ENCODE data around the gene HSPA4.
"Not testable (repeated sequence)": the region's sequence is repeated elsewhere in the genome, so short reads cannot be mapped to it uniquely, and the experiment has no call there.

The HSPA4 gene

GRCh38 chr5:133046560-133046959 is 5.3 kb upstream of the HSPA4 start:
- H3K9me3 ChIP-seq (ENCODE audit: control insufficient read depth, low read length); H3K23ac ChIP-seq (ENCODE audit: low read length in 2 of 2); H4K91ac ChIP-seq (ENCODE audit: low read length); H3K4ac ChIP-seq (ENCODE audit: low read depth in 1 of 2, low read length in 2 of 2); H3K14ac ChIP-seq (ENCODE audit: low read length in 2 of 2); H4K8ac ChIP-seq (ENCODE audit: low read length); H3K9ac ChIP-seq (ENCODE audit: low read length); H3K4me2 ChIP-seq (ENCODE audit: low read length, poor library complexity, severe bottlenecking); H2BK5ac ChIP-seq (ENCODE audit: low read depth, low read length, poor library complexity, severe bottlenecking); H3K79me1 ChIP-seq (replicated peaks; ENCODE audit: low read length, poor library complexity, severe bottlenecking); H2AFZ ChIP-seq (ENCODE audit: low read depth, low read length); H2BK120ac ChIP-seq (ENCODE audit: low read depth, low read length); H2BK12ac ChIP-seq (ENCODE audit: low read length in 2 of 2); H3K4me3 ChIP-seq (ENCODE audit: insufficient read depth in 1 of 2, low read depth in 1 of 2, low read length in 2 of 2); H2AK5ac ChIP-seq (ENCODE audit: low read length, severe bottlenecking); H3K27ac ChIP-seq (ENCODE audit: low read length, poor library complexity, severe bottlenecking); H3K27me3 ChIP-seq (ENCODE audit: control insufficient read depth in 1 of 2, insufficient read depth in 1 of 2, low read length in 2 of 2); DNase-seq; H3K18ac ChIP-seq (ENCODE audit: low read depth in 1 of 2, low read length in 2 of 2); H3K36me3 ChIP-seq (ENCODE audit: control insufficient read depth in 1 of 2, insufficient read depth in 2 of 2, low read depth in 1 of 2, low read length in 2 of 2); H3K4me1 ChIP-seq (ENCODE audit: control insufficient read depth, insufficient read depth, low read depth, low read length): not testable (repeated sequence)
- WGBS, result 83% methylated on average over 8 of the region's 8 CpGs
- H2BK15ac ChIP-seq (ENCODE audit: low read depth, poor library complexity, severe bottlenecking), result peak overlapping the region; percentile 79

- Histone ChIP-seq H2BK120ac (ENCODE audit: low read depth, low read length) (no peak overlapping the region), H3K36me3 (ENCODE audit: control insufficient read depth in 1 of 2, insufficient read depth in 2 of 2, low read depth in 1 of 2, low read length in 2 of 2) (no peaks in the 10 kb centered on the region), H4K8ac (ENCODE audit: low read length) (no peak overlapping the region), H3K4me3 (ENCODE audit: insufficient read depth in 1 of 2, low read depth in 1 of 2, low read length in 2 of 2) (no peak overlapping the region), H3K18ac (ENCODE audit: low read depth in 1 of 2, low read length in 2 of 2) (no peak overlapping the region), H2BK12ac (ENCODE audit: low read length in 2 of 2) (no peak overlapping the region), H3K4me2 (ENCODE audit: low read length, poor library complexity, severe bottlenecking) (no peak overlapping the region), H2AK5ac (ENCODE audit: low read length, severe bottlenecking) (no peak overlapping the region), H4K91ac (ENCODE audit: low read length) (peak overlapping the region; percentile 65), H3K23ac (ENCODE audit: low read length in 2 of 2) (no peak overlapping the region), H3K27ac (ENCODE audit: low read length, poor library complexity, severe bottlenecking) (no peak overlapping the region), H3K27me3 (ENCODE audit: control insufficient read depth in 1 of 2, insufficient read depth in 1 of 2, low read length in 2 of 2) (no peaks in the 10 kb centered on the region), H2BK5ac (ENCODE audit: low read depth, low read length, poor library complexity, severe bottlenecking) (no peak overlapping the region), H3K4me1 (ENCODE audit: control insufficient read depth, insufficient read depth, low read depth, low read length) (peaks cover 3% of the 10 kb centered on the region), H3K79me1 (replicated peaks; ENCODE audit: low read length, poor library complexity, severe bottlenecking) (peaks cover 6% of the 10 kb centered on the region), H3K9ac (ENCODE audit: low read length) (no peak overlapping the region), H3K4ac (ENCODE audit: low read depth in 1 of 2, low read length in 2 of 2) (no peak overlapping the region), H2AFZ (ENCODE audit: low read depth, low read length) (no peak overlapping the region), H3K9me3 (ENCODE audit: control insufficient read depth, low read length) (no peaks in the 10 kb centered on the region), H3K14ac (ENCODE audit: low read length in 2 of 2) (no peak overlapping the region), H2BK15ac (ENCODE audit: low read depth, poor library complexity, severe bottlenecking) (no peak overlapping the region)
- 93% methylated on average over 19 of the region's 19 CpGs for WGBS
- no peak for DNase-seq
These were observed 4.4 kb upstream of the HSPA4 start for GRCh38 chr5:133047404-133047803.

GRCh38 chr5:133048993-133049725 is 2.7 kb upstream of the HSPA4 start:
- peaks cover 6% of the 10 kb centered on the region for H3K79me1 ChIP-seq (replicated peaks; ENCODE audit: low read length, poor library complexity, severe bottlenecking)
- DNase-seq, result no peak
- peaks cover 6% of the 10 kb centered on the region for H3K4me1 ChIP-seq (ENCODE audit: control insufficient read depth, insufficient read depth, low read depth, low read length)
- H3K18ac ChIP-seq (ENCODE audit: low read depth in 1 of 2, low read length in 2 of 2), result no peak overlapping the region
- no peak overlapping the region for H2BK120ac ChIP-seq (ENCODE audit: low read depth, low read length)
- 80% methylated on average over 5 of the region's 6 CpGs for WGBS
- no peak overlapping the region for H4K91ac ChIP-seq (ENCODE audit: low read length)
- H3K14ac ChIP-seq (ENCODE audit: low read length in 2 of 2), result no peak overlapping the region
- no peak overlapping the region for H2BK15ac ChIP-seq (ENCODE audit: low read depth, poor library complexity, severe bottlenecking)
- H3K27me3 ChIP-seq (ENCODE audit: control insufficient read depth in 1 of 2, insufficient read depth in 1 of 2, low read length in 2 of 2), result no peaks in the 10 kb centered on the region
- H2AK5ac ChIP-seq (ENCODE audit: low read length, severe bottlenecking), result no peak overlapping the region
- peaks cover 0 to 6% of the 10 kb centered on the region in 2 experiments for H3K36me3 ChIP-seq (ENCODE audit: control insufficient read depth in 1 of 2, insufficient read depth in 2 of 2, low read depth in 1 of 2, low read length in 2 of 2)
- no peaks in the 10 kb centered on the region for H3K9me3 ChIP-seq (ENCODE audit: control insufficient read depth, low read length)
- H4K8ac ChIP-seq (ENCODE audit: low read length), result no peak overlapping the region
- H3K9ac ChIP-seq (ENCODE audit: low read length), result peak overlapping the region; percentile 2
- H3K4ac ChIP-seq (ENCODE audit: low read depth in 1 of 2, low read length in 2 of 2), result no peak overlapping the region
- H2BK12ac ChIP-seq (ENCODE audit: low read length in 2 of 2), result no peak overlapping the region
- no peak overlapping the region for H3K23ac ChIP-seq (ENCODE audit: low read length in 2 of 2)
- no peak overlapping the region for H3K4me3 ChIP-seq (ENCODE audit: insufficient read depth in 1 of 2, low read depth in 1 of 2, low read length in 2 of 2)
- no peak overlapping the region for H3K4me2 ChIP-seq (ENCODE audit: low read length, poor library complexity, severe bottlenecking)
- no peak overlapping the region for H2AFZ ChIP-seq (ENCODE audit: low read depth, low read length)
- H2BK5ac ChIP-seq (ENCODE audit: low read depth, low read length, poor library complexity, severe bottlenecking), result no peak overlapping the region
- H3K27ac ChIP-seq (ENCODE audit: low read length, poor library complexity, severe bottlenecking), result peak overlapping the region; percentile 30

GRCh38 chr5:133049726-133050048 is 2.1 kb upstream of the HSPA4 start:
- H3K27ac ChIP-seq (ENCODE audit: low read length, poor library complexity, severe bottlenecking), result peak overlapping the region; percentile 19
- no peak overlapping the region for H2BK15ac ChIP-seq (ENCODE audit: low read depth, poor library complexity, severe bottlenecking)
- no peak overlapping the region for H2BK5ac ChIP-seq (ENCODE audit: low read depth, low read length, poor library complexity, severe bottlenecking)
- no peaks in the 10 kb centered on the region for H3K27me3 ChIP-seq (ENCODE audit: control insufficient read depth in 1 of 2, insufficient read depth in 1 of 2, low read length in 2 of 2)
- H3K14ac ChIP-seq (ENCODE audit: low read length in 2 of 2), result no peak overlapping the region
- H2AFZ ChIP-seq (ENCODE audit: low read depth, low read length), result no peak overlapping the region
- no peak overlapping the region for H2BK120ac ChIP-seq (ENCODE audit: low read depth, low read length)
- no peak overlapping the region for H2BK12ac ChIP-seq (ENCODE audit: low read length in 2 of 2)
- no peak overlapping the region for H3K23ac ChIP-seq (ENCODE audit: low read length in 2 of 2)
- no peak overlapping the region for H3K18ac ChIP-seq (ENCODE audit: low read depth in 1 of 2, low read length in 2 of 2)
- H3K9ac ChIP-seq (ENCODE audit: low read length), result peak overlapping the region; percentile 2
- DNase-seq, result no peak
- H3K4me2 ChIP-seq (ENCODE audit: low read length, poor library complexity, severe bottlenecking), result no peak overlapping the region
- 4% methylated on average over 1 of the region's 1 CpG for WGBS
- H3K79me1 ChIP-seq (replicated peaks; ENCODE audit: low read length, poor library complexity, severe bottlenecking), result peaks cover 6% of the 10 kb centered on the region
- H3K4me3 ChIP-seq (ENCODE audit: insufficient read depth in 1 of 2, low read depth in 1 of 2, low read length in 2 of 2), result no peak overlapping the region
- H3K4ac ChIP-seq (ENCODE audit: low read depth in 1 of 2, low read length in 2 of 2), result no peak overlapping the region
- no peak overlapping the region for H4K8ac ChIP-seq (ENCODE audit: low read length)
- H2AK5ac ChIP-seq (ENCODE audit: low read length, severe bottlenecking), result no peak overlapping the region
- H3K4me1 ChIP-seq (ENCODE audit: control insufficient read depth, insufficient read depth, low read depth, low read length), result peaks cover 6% of the 10 kb centered on the region
- H4K91ac ChIP-seq (ENCODE audit: low read length), result no peak overlapping the region
- H3K9me3 ChIP-seq (ENCODE audit: control insufficient read depth, low read length), result no peaks in the 10 kb centered on the region
- H3K36me3 ChIP-seq (ENCODE audit: control insufficient read depth in 1 of 2, insufficient read depth in 2 of 2, low read depth in 1 of 2, low read length in 2 of 2), result peaks cover 0 to 8% of the 10 kb centered on the region in 2 experiments
